Liver (tissue), 9 donors: ENCODE measurements around the gene FAAH2. TPM values are rescaled to one million over a fixed set of nuclear protein-coding genes. Genes with fewer than 3 reads are reported as not detected.

Experiments
- DNase-seq: peaks from one replicate; pipeline ENCODE4 v3.0.0-alpha.2; 2017; ENCODE audit warnings: low spot score
- H3K27ac ChIP-seq, 2 donors: one replicate each; pipeline ENCODE4 v1.7.0; 2013; ENCODE audit warnings: inconsistent platforms in 2 of 2, low read length in 2 of 2, control low read depth in 1 of 2, low read depth in 1 of 2, mild to moderate bottlenecking in 1 of 2
- H3K27me3 ChIP-seq, 4 donors: one replicate each; pipeline versions ENCODE4 v1.6.1 to v1.7.0; 2013; ENCODE audit warnings: low read length in 3 of 4, inconsistent platforms in 1 of 4, mild to moderate bottlenecking in 1 of 4, moderate library complexity in 1 of 4; ENCODE audit not compliant: control insufficient read depth in 4 of 4, insufficient read depth in 4 of 4
- H3K36me3 ChIP-seq, 4 donors: one replicate each; pipeline versions ENCODE4 v1.6.1 to v1.7.0; 2013; ENCODE audit warnings: low read length in 3 of 4, mild to moderate bottlenecking in 3 of 4, low read depth in 1 of 4, moderate library complexity in 1 of 4; ENCODE audit not compliant: control insufficient read depth in 4 of 4, insufficient read depth in 3 of 4
- H3K4me1 ChIP-seq, 4 donors: one replicate each; pipeline versions ENCODE4 v1.6.1 to v1.7.0; 2013; ENCODE audit warnings: low read length in 3 of 4, mild to moderate bottlenecking in 3 of 4, moderate library complexity in 1 of 4; ENCODE audit not compliant: control insufficient read depth in 4 of 4, insufficient read depth in 4 of 4
- H3K4me3 ChIP-seq, 3 donors: one replicate each; pipeline versions ENCODE4 v1.6.1 to v1.7.0; 2013; ENCODE audit warnings: low read length in 3 of 3, control low read depth in 1 of 3, low read depth in 1 of 3, mild to moderate bottlenecking in 1 of 3
- H3K9ac ChIP-seq, 2 donors: one replicate each; pipeline ENCODE4 v1.7.0; 2013; ENCODE audit warnings: low read length in 2 of 2, mild to moderate bottlenecking in 2 of 2, moderate library complexity in 2 of 2, control low read depth in 1 of 2, low read depth in 1 of 2
- H3K9me3 ChIP-seq, 4 donors: one replicate each; pipeline versions ENCODE4 v1.6.1 to v1.7.0; 2013; ENCODE audit warnings: low read length in 3 of 4; ENCODE audit not compliant: control insufficient read depth in 4 of 4
- FOXA1 ChIP-seq: IDR thresholded peaks from 2 replicates; pipeline ENCODE4 v1.6.1; 2016; ENCODE audit warnings: antibody characterized with exemption
- FOXA2 ChIP-seq: IDR thresholded peaks from 2 replicates; pipeline ENCODE4 v1.6.1; 2016; ENCODE audit warnings: antibody characterized with exemption
- GABPA ChIP-seq, 2 donors: IDR thresholded peaks in 1 of 2; conservative IDR thresholded peaks in 1 of 2; 2 replicates each; pipeline ENCODE4 v1.6.1; 2016; ENCODE audit warnings: antibody characterized with exemption in 2 of 2, mild to moderate bottlenecking in 1 of 2, moderate library complexity in 1 of 2
- HNF4A ChIP-seq, 2 donors: conservative IDR thresholded peaks; 2 replicates each; pipeline ENCODE4 v1.6.1; 2016; ENCODE audit warnings: antibody characterized with exemption in 2 of 2, mild to moderate bottlenecking in 2 of 2
- HNF4G ChIP-seq: IDR thresholded peaks from 2 replicates; pipeline ENCODE4 v1.6.1; 2016; ENCODE audit warnings: antibody characterized with exemption
- NR2F2 ChIP-seq: IDR thresholded peaks from 2 replicates; pipeline ENCODE4 v1.6.1; 2016; ENCODE audit warnings: antibody characterized with exemption
- RAD21 ChIP-seq, 2 donors: IDR thresholded peaks; 2 replicates each; pipeline ENCODE4 v1.6.1; 2016; ENCODE audit warnings: antibody characterized with exemption in 2 of 2, mild to moderate bottlenecking in 2 of 2
- RXRA ChIP-seq, 2 donors: IDR thresholded peaks; 2 replicates each; pipeline ENCODE4 v1.6.1; 2017 to 2018; ENCODE audit warnings: antibody characterized with exemption in 2 of 2, mild to moderate bottlenecking in 1 of 2
- SP1 ChIP-seq: IDR thresholded peaks from 2 replicates; pipeline ENCODE4 v1.6.1; 2018; ENCODE audit warnings: antibody characterized with exemption, mild to moderate bottlenecking
- TAF1 ChIP-seq: conservative IDR thresholded peaks from 2 replicates; pipeline ENCODE4 v1.6.1; 2016; ENCODE audit warnings: antibody characterized with exemption, mild to moderate bottlenecking
- YY1 ChIP-seq: IDR thresholded peaks from 2 replicates; pipeline ENCODE4 v1.6.1; 2016; ENCODE audit warnings: antibody characterized with exemption, mild to moderate bottlenecking
- WGBS: extraction: QIAGEN DNeasy Blood & Tissue Kit; methylation state at CpG from one replicate; pipeline ENCODE4 v1.1.7; 2013; 5-methylcytosine and 5-hydroxymethylcytosine counted together
- polyA plus RNA-seq, 2 donors: library from polyadenylated mRNA; stranded (reverse) in 1 of 2; unstranded in 1 of 2; fragments of 200-250 nt in 1 of 2; fragments of >200 nt in 1 of 2; fragmentation: Nextera tagmentation in 1 of 2; extraction: Ambion mirVana in 1 of 2; gene quantifications; one replicate each; pipeline versions ENCODE4 v1.2.1 to v1.2.3, GENCODE V29; 2013 to 2015
- total RNA-seq, 2 donors: library from RNA; depleted of rRNA; stranded (reverse); fragments of >200 nt; gene quantifications; one replicate each; pipeline ENCODE4 v1.2.3, GENCODE V29; 2014
- TF ChIP-seq, protein P1 (sequence below): IDR thresholded peaks from 2 replicates; pipeline ENCODE4 v1.6.1; 2016; ENCODE audit warnings: antibody characterized with exemption
- TF ChIP-seq, protein P2 (sequence below): fragments of 150-350 bp; IDR thresholded peaks from 2 replicates; pipeline ENCODE4 v1.5.1; 2017; ENCODE audit warnings: improper control_type of control experiment, low read depth, low read length; ENCODE audit not compliant: missing input control
- TF ChIP-seq, protein P3 (sequence below): IDR thresholded peaks from 2 replicates; pipeline ENCODE4 v1.6.1; 2016; ENCODE audit warnings: antibody characterized with exemption
- TF ChIP-seq, protein P4 (sequence below): IDR thresholded peaks from 2 replicates; pipeline ENCODE4 v1.6.1; 2016; ENCODE audit warnings: antibody characterized with exemption
- donor health status: healthy.
- donor health status: healthy.
- donor health status: healthy.
- donor health status: healthy.
- donor health status: healthy.

FAAH2 gene
- total and polyA plus RNA-seq, 4 donors: 3.6 to 13.9 (median 5.8) TPM

DNA sequence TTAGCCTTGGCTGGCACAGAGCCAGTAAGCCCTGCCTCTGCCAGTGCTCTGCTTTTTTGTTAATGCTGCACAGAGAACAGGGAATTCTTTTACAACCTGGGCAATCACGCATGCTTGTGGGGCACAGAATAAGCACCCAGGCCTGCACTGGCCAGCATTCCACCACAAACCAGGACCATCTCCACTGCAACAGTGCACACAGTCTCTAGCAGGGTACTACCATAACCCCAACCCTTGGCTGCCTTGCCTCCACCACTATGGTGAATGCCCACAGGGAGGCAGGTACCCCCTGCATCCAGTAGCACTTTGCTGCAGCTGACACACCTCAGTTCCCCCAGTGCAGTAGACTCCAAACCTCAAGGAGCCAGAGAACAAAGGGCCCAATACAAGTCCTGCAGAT lies 19.2 kb upstream of the FAAH2 start:
- Histone ChIP-seq H3K4me1 (no peaks in the 10 kb centered on the region), H3K27me3 (no peaks in the 10 kb centered on the region), H3K27ac (no peak overlapping the region), H3K4me3 (no peak overlapping the region), H3K9ac (no peak overlapping the region), H3K9me3 (peaks cover 0 to 10% (median 5%) of the 10 kb centered on the region in 4 donors), H3K36me3 (no peaks in the 10 kb centered on the region)
- TF ChIP-seq, protein P1, sequence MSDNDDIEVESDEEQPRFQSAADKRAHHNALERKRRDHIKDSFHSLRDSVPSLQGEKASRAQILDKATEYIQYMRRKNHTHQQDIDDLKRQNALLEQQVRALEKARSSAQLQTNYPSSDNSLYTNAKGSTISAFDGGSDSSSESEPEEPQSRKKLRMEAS: no peak
- TF ChIP-seq FOXA2: no peak
- no peak for TF ChIP-seq GABPA (IDR thresholded peaks at IDR 0.05 in 1 of 2, conservative IDR thresholded peaks at IDR 0.05 in 1 of 2)
- WGBS: 93% methylated on average over 1 of the region's 1 CpG
- no peak for DNase-seq

DNA sequence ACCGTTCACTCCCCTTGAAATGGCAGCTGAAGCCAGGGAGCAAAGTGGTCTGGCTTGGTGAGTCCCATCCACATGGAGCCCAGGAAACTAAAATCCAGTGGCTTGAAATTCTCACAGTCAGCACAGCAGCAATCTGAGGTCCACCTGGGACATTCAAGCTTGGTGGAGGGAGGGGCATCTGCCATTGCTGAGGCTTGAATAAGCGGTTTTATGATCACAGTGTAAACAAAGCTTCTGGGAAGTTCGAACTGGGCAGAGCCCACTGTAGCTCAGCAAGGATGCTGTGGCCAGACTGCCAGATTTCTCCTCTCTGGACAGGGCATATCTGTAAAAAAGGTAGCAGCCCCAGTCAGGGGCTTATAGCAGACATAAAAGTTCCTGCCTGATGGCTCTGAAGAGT lies 15.5 kb upstream of the FAAH2 start:
- no peak for TF ChIP-seq RXRA (IDR thresholded peaks at IDR 0.05)
- no peak for TF ChIP-seq GABPA (IDR thresholded peaks at IDR 0.05 in 1 of 2, conservative IDR thresholded peaks at IDR 0.05 in 1 of 2)
- no peaks in the 10 kb centered on the region for H3K27me3 ChIP-seq
- DNase-seq: no peak
- no peak overlapping the region for H3K9ac ChIP-seq
- no peaks in the 10 kb centered on the region for H3K4me1 ChIP-seq
- 90% methylated on average over 3 of the region's 3 CpGs for WGBS
- H3K27ac ChIP-seq: no peak overlapping the region
- no peaks in the 10 kb centered on the region for H3K36me3 ChIP-seq
- H3K4me3 ChIP-seq: no peak overlapping the region
- H3K9me3 ChIP-seq: peaks cover 0 to 9% (median 2%) of the 10 kb centered on the region in 4 donors

DNA sequence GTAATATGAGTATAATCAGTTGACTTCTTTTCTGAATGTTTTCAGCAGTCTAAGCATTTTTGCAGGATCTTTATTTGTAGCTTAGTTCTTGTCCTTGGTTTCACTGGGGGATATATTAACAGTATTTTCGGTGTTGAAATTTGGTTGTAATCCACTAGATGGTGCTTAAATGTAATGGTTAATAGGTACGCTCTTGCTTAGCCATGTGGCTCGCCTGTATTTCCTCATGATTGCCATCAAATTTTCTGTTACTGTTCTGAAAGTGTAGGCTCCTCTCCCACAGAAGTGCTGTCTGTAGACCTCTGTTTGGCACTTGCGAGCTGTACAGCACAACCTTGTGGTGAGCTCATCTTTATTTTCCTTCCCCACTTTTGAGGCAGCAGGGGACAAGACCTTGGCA lies 3.9 kb upstream of the FAAH2 start:
- TF ChIP-seq RXRA (IDR thresholded peaks at IDR 0.05) (no peak), RAD21 (IDR thresholded peaks at IDR 0.05) (peak in 1 of 2 donors; percentile 52)
- TF ChIP-seq, protein P2, sequence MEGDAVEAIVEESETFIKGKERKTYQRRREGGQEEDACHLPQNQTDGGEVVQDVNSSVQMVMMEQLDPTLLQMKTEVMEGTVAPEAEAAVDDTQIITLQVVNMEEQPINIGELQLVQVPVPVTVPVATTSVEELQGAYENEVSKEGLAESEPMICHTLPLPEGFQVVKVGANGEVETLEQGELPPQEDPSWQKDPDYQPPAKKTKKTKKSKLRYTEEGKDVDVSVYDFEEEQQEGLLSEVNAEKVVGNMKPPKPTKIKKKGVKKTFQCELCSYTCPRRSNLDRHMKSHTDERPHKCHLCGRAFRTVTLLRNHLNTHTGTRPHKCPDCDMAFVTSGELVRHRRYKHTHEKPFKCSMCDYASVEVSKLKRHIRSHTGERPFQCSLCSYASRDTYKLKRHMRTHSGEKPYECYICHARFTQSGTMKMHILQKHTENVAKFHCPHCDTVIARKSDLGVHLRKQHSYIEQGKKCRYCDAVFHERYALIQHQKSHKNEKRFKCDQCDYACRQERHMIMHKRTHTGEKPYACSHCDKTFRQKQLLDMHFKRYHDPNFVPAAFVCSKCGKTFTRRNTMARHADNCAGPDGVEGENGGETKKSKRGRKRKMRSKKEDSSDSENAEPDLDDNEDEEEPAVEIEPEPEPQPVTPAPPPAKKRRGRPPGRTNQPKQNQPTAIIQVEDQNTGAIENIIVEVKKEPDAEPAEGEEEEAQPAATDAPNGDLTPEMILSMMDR: peak; percentile 10
- WGBS: 63% methylated on average over 4 of the region's 4 CpGs

DNA sequence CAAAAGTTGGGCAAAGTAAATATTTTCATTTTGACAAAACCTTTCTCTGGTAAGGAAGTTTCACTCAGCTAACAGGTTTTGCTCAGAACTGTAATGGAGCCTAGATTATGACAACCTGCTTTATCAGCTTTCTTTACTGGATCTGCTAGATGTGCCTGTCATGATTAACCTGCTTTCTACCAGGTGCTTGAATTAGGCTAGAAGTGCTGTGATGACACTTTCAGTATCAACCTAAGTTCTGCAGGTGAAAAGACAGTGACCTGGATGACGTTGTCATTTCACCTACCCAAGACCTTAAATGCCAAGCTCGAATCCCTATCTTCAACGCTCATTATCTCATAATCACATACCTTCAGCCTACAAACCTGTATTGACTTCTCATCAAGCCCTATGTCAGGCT lies 1.5 kb upstream of the FAAH2 start:
- Histone ChIP-seq H3K4me1 (no peaks in the 10 kb centered on the region), H3K27me3 (no peaks in the 10 kb centered on the region), H3K9me3 (no peaks in the 10 kb centered on the region), H3K4me3 (no peak overlapping the region), H3K36me3 (no peaks in the 10 kb centered on the region), H3K9ac (no peak overlapping the region), H3K27ac (no peak overlapping the region)
- 78% methylated on average over 3 of the region's 3 CpGs for WGBS
- DNase-seq: no peak
- TF ChIP-seq HNF4A (conservative IDR thresholded peaks at IDR 0.05) (no peak), RXRA (IDR thresholded peaks at IDR 0.05) (no peak), SP1 (no peak), FOXA1 (no peak), HNF4G (no peak), NR2F2 (no peak), YY1 (no peak), TAF1 (no peak)
- TF ChIP-seq, protein P3, sequence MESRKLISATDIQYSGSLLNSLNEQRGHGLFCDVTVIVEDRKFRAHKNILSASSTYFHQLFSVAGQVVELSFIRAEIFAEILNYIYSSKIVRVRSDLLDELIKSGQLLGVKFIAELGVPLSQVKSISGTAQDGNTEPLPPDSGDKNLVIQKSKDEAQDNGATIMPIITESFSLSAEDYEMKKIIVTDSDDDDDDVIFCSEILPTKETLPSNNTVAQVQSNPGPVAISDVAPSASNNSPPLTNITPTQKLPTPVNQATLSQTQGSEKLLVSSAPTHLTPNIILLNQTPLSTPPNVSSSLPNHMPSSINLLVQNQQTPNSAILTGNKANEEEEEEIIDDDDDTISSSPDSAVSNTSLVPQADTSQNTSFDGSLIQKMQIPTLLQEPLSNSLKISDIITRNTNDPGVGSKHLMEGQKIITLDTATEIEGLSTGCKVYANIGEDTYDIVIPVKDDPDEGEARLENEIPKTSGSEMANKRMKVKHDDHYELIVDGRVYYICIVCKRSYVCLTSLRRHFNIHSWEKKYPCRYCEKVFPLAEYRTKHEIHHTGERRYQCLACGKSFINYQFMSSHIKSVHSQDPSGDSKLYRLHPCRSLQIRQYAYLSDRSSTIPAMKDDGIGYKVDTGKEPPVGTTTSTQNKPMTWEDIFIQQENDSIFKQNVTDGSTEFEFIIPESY: no peak
- TF ChIP-seq, protein P4, sequence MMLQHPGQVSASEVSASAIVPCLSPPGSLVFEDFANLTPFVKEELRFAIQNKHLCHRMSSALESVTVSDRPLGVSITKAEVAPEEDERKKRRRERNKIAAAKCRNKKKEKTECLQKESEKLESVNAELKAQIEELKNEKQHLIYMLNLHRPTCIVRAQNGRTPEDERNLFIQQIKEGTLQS: no peak
- TF ChIP-seq, protein P2: no peak

More for the DNA sequence above, 3.9 kb upstream of the FAAH2 start:
- Histone ChIP-seq H3K4me1 (no peaks in the 10 kb centered on the region), H3K27ac (no peak overlapping the region), H3K9ac (no peak overlapping the region), H3K27me3 (no peaks in the 10 kb centered on the region), H3K4me3 (no peak overlapping the region), H3K36me3 (no peaks in the 10 kb centered on the region), H3K9me3 (no peaks in the 10 kb centered on the region)
- DNase-seq: no peak
